Raji (cell line): ENCODE measurements around the gene TUT4.

Experiments
- POLR2A ChIP-seq: IDR thresholded peaks from 2 replicates; pipeline ENCODE4 v1.6.1; 2011; ENCODE audit warnings: low read depth, low read length, control low read depth; ENCODE audit not compliant: insufficient read depth

TUT4 gene

DNA sequence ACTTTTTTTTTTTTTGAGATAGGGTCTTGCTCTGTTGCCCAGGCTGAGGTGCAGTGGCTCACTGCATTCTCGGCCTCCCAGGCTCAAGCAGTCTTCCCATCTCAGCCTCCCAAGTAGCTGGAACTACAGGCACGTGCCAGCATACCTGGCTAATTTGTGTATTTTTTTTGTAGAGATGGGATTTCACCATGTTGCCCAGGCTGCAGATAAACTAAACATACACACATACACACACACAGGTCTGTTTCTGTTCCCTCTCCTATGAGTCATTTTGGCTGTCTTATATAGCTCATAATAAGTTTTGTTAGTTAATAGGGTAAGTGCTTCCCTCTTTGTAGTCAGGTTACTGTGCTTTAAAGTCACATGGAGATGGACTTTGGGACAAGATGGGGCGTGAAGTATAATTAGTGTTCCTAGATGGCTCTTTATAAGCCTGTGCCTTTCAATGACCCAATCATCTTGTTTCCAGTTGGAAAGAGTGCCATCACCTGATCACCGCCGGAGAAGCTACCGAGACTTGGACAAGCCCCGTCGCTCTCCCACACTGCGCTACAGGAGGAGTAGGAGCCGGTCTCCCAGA, 139.4 kb downstream of the TUT4 start:
- TF ChIP-seq POLR2A = no peak

GRCh38 chr1:52404975-52405338, 147.9 kb downstream of the TUT4 start:
- no peak for TF ChIP-seq POLR2A

- peak; percentile 90 for TF ChIP-seq POLR2A
These were observed 148.5 kb downstream of the TUT4 start, which contains the start of the genes ORC1 and PRPF38A for GRCh38 chr1:52404116-52404974. Gene ORC1, minus strand, starts transcription at chr1:52404423. Its CDS starts 2,200 bp downstream, at chr1:52402223. Gene PRPF38A, plus strand, starts transcription at chr1:52404602. Its CDS starts 148 bp downstream, at chr1:52404750.

DNA sequence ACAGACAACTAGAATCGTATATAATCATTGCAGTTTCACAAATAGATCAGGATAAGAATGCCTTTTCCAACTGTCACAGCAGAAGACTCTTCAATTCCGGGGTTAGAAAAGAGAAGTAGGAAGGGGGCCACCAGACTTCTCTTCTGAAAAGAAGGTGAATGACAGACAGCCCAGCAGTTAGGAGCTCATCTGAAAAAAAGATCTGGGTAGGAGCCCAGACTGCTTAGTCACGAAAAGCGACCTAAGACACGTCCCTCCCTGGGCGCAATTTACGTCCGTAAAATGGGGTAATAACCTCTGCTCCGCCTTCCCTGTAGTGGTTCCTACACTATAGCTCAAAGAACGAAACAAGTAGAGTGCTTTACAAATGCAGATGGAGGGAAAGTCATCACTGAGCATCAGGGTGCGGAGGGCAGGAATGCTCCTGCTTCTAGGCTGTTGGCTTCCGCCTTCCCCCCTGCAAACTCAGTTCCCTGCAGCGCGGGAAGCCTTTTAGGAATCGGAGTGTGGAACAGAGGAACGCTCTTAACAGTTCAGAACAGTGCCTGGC, 149.3 kb downstream of the TUT4 start:
- TF ChIP-seq POLR2A = no peak

GRCh38 chr1:52402860-52403240, 150.0 kb downstream of the TUT4 start:
- TF ChIP-seq POLR2A = no peak

GRCh38 chr1:52400131-52400530, 152.8 kb downstream of the TUT4 start:
- no peak for TF ChIP-seq POLR2A

DNA sequence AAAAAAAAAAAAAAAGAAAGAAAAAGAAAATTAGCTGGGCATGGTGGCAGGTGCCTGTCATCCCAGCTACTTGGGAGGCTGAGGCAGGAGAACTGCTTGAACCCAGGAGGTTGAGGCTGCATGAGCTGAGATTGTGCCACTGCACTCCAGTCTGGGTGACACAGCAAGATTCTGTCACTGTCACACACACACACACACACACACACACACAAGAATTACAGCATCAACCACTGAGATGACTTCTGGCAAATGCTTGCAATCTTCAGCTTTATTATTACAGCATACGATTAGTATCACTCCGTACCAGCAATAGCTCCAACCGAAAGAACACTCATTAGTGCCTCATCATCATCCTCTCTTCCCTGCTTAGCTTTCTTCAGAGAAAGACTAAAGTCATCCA, 153.3 kb downstream of the TUT4 start:
- no peak for TF ChIP-seq POLR2A

DNA sequence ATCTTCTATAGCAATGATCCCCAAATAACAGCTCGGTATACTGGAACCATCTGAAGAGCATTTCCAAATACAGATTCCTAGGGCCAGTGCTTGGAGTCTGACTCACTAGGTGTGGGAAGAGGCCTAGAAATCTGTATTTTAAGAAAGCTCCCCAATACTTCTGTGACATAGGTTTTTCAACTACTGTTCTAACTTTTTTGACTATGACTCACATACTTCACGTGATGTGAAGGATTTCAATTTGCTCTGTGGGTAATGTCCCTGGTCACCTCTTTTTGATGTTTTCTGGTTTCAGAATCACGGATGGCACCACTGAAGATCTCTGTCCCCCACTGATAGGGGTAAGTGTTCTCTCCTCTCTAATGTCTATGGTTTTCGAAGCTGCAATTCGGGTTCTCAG, 159.7 kb downstream of the TUT4 start:
- TF ChIP-seq POLR2A = no peak

DNA sequence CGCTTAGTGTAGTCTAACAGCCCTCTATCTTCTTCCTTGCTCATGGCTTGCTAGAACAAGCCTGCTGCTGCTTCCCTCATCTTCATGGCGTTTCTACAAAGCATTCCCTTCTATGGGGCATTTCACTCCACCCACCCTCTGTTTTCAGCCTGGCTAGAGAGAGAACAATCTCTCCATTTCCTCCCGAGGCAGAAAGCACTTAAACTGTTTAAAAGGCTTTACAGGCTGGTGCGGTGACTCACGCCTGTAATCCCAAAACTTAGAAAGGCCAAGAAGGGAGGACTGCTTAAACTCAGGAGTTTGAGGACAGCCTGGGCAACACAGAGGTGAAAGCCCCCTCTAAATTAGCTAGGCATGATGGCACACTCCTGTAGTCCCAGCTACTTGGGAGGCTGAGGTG, 166.4 kb downstream of the TUT4 start:
- no peak for TF ChIP-seq POLR2A

- TF ChIP-seq POLR2A = no peak
These were observed 167.5 kb downstream of the TUT4 start for GRCh38 chr1:52385376-52385775.
